Measurements from ENCODE around the gene PLEKHS1. TPM values are rescaled to one million over a fixed set of nuclear protein-coding genes. Genes with fewer than 3 reads are reported as not detected.

Gene PLEKHS1
- total RNA-seq = 0.52 TPM

DNA sequence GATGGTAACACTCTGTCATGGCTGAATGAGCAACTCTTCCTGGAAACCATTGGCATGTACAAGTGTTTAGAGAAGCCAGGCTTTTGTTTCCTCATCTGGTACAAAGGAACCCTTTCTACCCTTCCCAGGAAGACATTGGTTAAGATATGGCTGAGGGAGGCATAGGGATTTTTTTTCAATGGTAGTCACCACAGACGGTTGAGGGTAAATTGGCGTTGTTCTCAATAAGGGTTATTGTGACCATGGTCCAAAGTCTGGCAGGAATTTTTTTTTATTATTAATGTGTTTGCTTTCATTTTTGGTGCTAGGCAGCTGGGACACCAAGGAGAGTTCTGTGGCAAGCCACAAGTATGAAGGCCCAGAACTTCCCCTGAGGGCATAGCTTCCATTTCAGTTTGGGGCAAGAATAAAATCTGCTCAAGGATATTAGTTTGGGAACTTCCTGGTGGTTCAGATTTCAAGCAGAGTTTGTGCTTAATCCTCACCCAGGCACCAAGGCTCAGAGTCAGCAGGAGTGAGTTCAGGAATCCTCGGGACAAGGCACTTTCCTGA lies at the start of gene PLEKHS1:
TSS of gene PLEKHS1 (plus strand) at position 502 of the 552 bp plus-strand sequence. CDS start 3,596 bp downstream, outside the sequence.
- Histone ChIP-seq H3K9me3 (ENCODE audit: control insufficient read depth in 3 of 3, low read length in 3 of 3) (no peaks in the 10 kb centered on the region), H3K27me3 (ENCODE audit: control insufficient read depth in 3 of 3, insufficient read depth in 3 of 3, low read length in 3 of 3) (no peaks in the 10 kb centered on the region), H3K9ac (ENCODE audit: low read depth in 1 of 3, low read length in 3 of 3) (no peak within 1 kb of the TSS), H3K4me3 (ENCODE audit: low read length in 3 of 3) (no peak within 1 kb of the TSS), H3K27ac (ENCODE audit: low read depth, low read length) (no peak within 1 kb of the TSS), H3K36me3 (ENCODE audit: control insufficient read depth in 3 of 3, insufficient read depth in 3 of 3, low read length in 3 of 3) (no peaks in the 10 kb centered on the region), H3K4me1 (ENCODE audit: control insufficient read depth in 3 of 3, insufficient read depth in 3 of 3, low read length in 3 of 3) (no peaks in the 10 kb centered on the region)

DNA sequence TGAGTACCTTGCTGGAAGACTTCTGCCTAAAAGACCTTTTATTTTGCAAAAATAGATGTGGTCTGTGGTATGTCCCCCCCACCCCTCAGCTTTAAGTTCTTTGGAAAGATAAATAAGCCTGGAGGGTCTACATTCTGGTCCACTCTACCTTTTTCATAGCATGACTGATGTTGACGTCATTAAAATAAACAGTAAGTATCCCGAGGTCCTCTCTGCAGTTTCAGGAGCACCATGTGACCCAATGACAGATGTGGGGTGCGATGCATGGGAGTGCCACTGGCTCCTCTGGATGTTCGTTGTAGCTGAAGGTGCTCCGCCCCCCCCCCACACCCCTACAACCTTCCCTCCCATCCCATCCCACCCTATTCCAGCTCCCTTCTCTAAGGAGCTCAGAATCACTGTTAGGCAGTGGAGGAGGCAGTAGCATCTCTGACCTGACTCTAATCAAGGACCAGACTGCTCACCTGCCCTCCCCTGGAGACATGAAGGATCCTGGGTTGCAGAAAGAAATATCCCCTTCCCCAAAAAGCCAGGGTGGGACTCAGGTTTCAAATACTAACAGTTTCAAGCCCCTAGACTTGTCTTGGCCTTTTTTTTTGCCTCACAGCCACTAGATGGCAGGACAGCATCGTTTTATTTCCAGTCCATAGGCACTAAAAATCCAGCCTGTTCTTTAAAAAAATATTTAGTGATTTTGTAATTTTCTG lies 46.7 kb upstream of the PLEKHS1 start:
- Histone ChIP-seq H3K36me3 (ENCODE audit: control insufficient read depth in 3 of 3, insufficient read depth in 3 of 3, low read length in 3 of 3) (peaks cover 0 to 11% (median 5%) of the 10 kb centered on the region in 3 donors), H3K27ac (ENCODE audit: low read depth, low read length) (no peak overlapping the region), H3K4me3 (ENCODE audit: low read length in 3 of 3) (no peak overlapping the region), H3K9ac (ENCODE audit: low read depth in 1 of 3, low read length in 3 of 3) (no peak overlapping the region), H3K9me3 (ENCODE audit: control insufficient read depth in 3 of 3, low read length in 3 of 3) (no peaks in the 10 kb centered on the region), H3K4me1 (ENCODE audit: control insufficient read depth in 3 of 3, insufficient read depth in 3 of 3, low read length in 3 of 3) (peaks cover 0 to 8% (median 5%) of the 10 kb centered on the region in 3 donors), H3K27me3 (ENCODE audit: control insufficient read depth in 3 of 3, insufficient read depth in 3 of 3, low read length in 3 of 3) (no peaks in the 10 kb centered on the region)

DNA sequence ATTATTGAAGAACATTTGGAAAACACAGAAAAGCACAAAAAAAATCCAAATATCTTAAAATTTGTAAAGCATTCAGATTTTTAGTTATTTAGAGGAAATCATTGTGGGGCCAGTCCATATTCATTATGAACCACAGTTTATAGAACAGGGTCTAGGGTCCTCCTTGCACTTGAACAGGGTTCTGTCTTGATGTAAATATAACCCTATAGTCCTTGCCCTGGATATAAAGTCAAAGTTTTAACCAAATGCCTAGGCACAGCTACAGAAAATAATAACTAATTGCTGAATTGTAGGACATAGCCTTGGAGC lies 46.2 kb upstream of the PLEKHS1 start:
- Histone ChIP-seq H3K27ac (ENCODE audit: low read depth, low read length) (no peak overlapping the region), H3K9ac (ENCODE audit: low read depth in 1 of 3, low read length in 3 of 3) (no peak overlapping the region), H3K4me1 (ENCODE audit: control insufficient read depth in 3 of 3, insufficient read depth in 3 of 3, low read length in 3 of 3) (peaks cover 0 to 8% (median 5%) of the 10 kb centered on the region in 3 donors), H3K9me3 (ENCODE audit: control insufficient read depth in 3 of 3, low read length in 3 of 3) (no peaks in the 10 kb centered on the region), H3K27me3 (ENCODE audit: control insufficient read depth in 3 of 3, insufficient read depth in 3 of 3, low read length in 3 of 3) (no peaks in the 10 kb centered on the region), H3K4me3 (ENCODE audit: low read length in 3 of 3) (no peak overlapping the region), H3K36me3 (ENCODE audit: control insufficient read depth in 3 of 3, insufficient read depth in 3 of 3, low read length in 3 of 3) (peaks cover 0 to 9% (median 4%) of the 10 kb centered on the region in 3 donors)

- Histone ChIP-seq H3K9me3 (ENCODE audit: control insufficient read depth in 3 of 3, low read length in 3 of 3) (no peaks in the 10 kb centered on the region), H3K9ac (ENCODE audit: low read depth in 1 of 3, low read length in 3 of 3) (no peak overlapping the region), H3K27me3 (ENCODE audit: control insufficient read depth in 3 of 3, insufficient read depth in 3 of 3, low read length in 3 of 3) (no peaks in the 10 kb centered on the region), H3K36me3 (ENCODE audit: control insufficient read depth in 3 of 3, insufficient read depth in 3 of 3, low read length in 3 of 3) (peaks cover 0 to 4% (median 2%) of the 10 kb centered on the region in 3 donors), H3K4me1 (ENCODE audit: control insufficient read depth in 3 of 3, insufficient read depth in 3 of 3, low read length in 3 of 3) (peaks cover 2 to 8% (median 5%) of the 10 kb centered on the region in 3 donors), H3K4me3 (ENCODE audit: low read length in 3 of 3) (no peak overlapping the region), H3K27ac (ENCODE audit: low read depth, low read length) (no peak overlapping the region)
Measured at GRCh38 chr10:113706623-113707022, 44.9 kb upstream of the PLEKHS1 start.

DNA sequence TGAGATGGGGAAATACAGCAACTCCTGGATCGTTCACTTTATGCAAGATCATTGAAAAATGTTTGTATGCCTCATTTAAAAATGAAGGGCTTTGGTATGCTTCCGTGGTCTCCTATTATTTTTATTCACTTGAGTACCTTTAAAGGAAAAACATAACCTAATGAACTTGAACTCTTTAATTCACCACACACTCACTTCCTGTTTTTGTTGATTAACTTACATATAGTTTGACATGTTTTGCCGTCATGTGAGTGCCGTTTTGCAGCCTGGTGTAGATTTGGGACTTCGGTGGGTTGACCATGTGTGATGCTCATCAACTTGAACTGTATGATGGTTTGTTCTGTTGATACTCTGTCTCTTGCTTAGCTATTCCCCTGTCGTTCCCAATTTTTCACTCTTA lies 42.8 kb upstream of the PLEKHS1 start:
- H3K36me3 ChIP-seq (ENCODE audit: control insufficient read depth in 3 of 3, insufficient read depth in 3 of 3, low read length in 3 of 3) = peaks cover 0 to 3% (median 2%) of the 10 kb centered on the region in 3 donors
- H3K27ac ChIP-seq (ENCODE audit: low read depth, low read length) = no peak overlapping the region
- H3K27me3 ChIP-seq (ENCODE audit: control insufficient read depth in 3 of 3, insufficient read depth in 3 of 3, low read length in 3 of 3) = no peaks in the 10 kb centered on the region
- H3K4me3 ChIP-seq (ENCODE audit: low read length in 3 of 3) = no peak overlapping the region
- H3K9me3 ChIP-seq (ENCODE audit: control insufficient read depth in 3 of 3, low read length in 3 of 3) = no peaks in the 10 kb centered on the region
- peaks cover 2 to 8% (median 5%) of the 10 kb centered on the region in 3 donors for H3K4me1 ChIP-seq (ENCODE audit: control insufficient read depth in 3 of 3, insufficient read depth in 3 of 3, low read length in 3 of 3)
- H3K9ac ChIP-seq (ENCODE audit: low read depth in 1 of 3, low read length in 3 of 3) = no peak overlapping the region

DNA sequence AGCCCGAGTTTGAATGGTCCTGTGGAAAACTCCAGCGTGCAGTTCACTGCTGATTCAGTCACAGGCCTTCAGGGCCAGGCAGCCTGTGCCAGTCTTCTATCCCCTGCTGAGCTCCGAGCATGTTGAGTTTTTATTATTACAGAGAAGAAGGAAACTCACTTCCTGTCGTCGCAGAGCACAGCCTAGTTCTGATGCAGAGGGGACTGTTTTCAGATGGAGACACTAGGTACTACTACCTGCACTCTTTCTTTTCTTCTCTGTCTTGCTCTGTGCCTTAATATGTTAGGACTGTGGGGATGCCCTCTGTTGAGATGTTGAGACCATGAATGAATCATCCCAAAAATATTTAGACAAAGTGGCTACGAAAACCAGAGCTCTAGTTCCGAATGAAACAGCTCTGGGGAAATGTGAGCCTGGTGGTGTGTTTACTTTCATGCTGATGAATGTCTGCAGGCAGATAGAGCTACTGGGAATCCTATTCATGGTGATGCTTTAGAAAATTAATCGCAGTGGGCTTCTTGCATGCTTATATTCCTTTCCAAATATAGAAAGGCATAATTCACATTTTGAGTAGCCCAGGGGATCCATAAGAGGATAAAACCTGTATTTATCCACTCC lies 42.2 kb upstream of the PLEKHS1 start:
- Histone ChIP-seq H3K4me1 (ENCODE audit: control insufficient read depth in 3 of 3, insufficient read depth in 3 of 3, low read length in 3 of 3) (peaks cover 2 to 8% (median 5%) of the 10 kb centered on the region in 3 donors), H3K36me3 (ENCODE audit: control insufficient read depth in 3 of 3, insufficient read depth in 3 of 3, low read length in 3 of 3) (peaks cover 0 to under 1% (median 0%) of the 10 kb centered on the region in 3 donors), H3K27ac (ENCODE audit: low read depth, low read length) (no peak overlapping the region), H3K9ac (ENCODE audit: low read depth in 1 of 3, low read length in 3 of 3) (no peak overlapping the region), H3K27me3 (ENCODE audit: control insufficient read depth in 3 of 3, insufficient read depth in 3 of 3, low read length in 3 of 3) (no peaks in the 10 kb centered on the region), H3K4me3 (ENCODE audit: low read length in 3 of 3) (no peak overlapping the region), H3K9me3 (ENCODE audit: control insufficient read depth in 3 of 3, low read length in 3 of 3) (no peaks in the 10 kb centered on the region)

DNA sequence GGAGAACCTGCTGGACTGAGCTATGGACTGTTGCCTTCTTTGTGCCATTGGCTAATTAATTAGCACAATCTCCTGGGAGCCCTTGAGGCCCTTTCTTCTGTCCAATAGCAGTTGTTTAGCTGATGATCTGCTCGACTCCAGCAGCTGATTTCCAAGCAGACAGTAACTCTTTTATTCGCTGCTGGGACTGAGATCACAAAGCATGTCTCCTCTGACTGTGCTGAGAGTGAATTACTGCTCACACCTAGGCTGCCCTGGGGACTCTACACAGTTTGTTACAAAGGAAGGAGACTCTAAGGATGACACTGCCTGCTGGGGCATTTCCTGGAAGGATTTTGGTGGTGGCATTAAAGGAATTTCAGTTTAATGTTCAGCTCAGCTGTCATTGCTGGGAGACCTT lies 40.3 kb upstream of the PLEKHS1 start:
- H3K9me3 ChIP-seq (ENCODE audit: control insufficient read depth in 3 of 3, low read length in 3 of 3) = no peaks in the 10 kb centered on the region
- H3K4me1 ChIP-seq (ENCODE audit: control insufficient read depth in 3 of 3, insufficient read depth in 3 of 3, low read length in 3 of 3) = peaks cover 2 to 8% (median 5%) of the 10 kb centered on the region in 3 donors
- H3K36me3 ChIP-seq (ENCODE audit: control insufficient read depth in 3 of 3, insufficient read depth in 3 of 3, low read length in 3 of 3) = peaks cover 0 to 3% (median 0%) of the 10 kb centered on the region in 3 donors
- no peak overlapping the region for H3K4me3 ChIP-seq (ENCODE audit: low read length in 3 of 3)
- H3K9ac ChIP-seq (ENCODE audit: low read depth in 1 of 3, low read length in 3 of 3) = no peak overlapping the region
- no peaks in the 10 kb centered on the region for H3K27me3 ChIP-seq (ENCODE audit: control insufficient read depth in 3 of 3, insufficient read depth in 3 of 3, low read length in 3 of 3)
- no peak overlapping the region for H3K27ac ChIP-seq (ENCODE audit: low read depth, low read length)

GRCh38 chr10:113712024-113712423 lies 39.5 kb upstream of the PLEKHS1 start:
- Histone ChIP-seq H3K27me3 (ENCODE audit: control insufficient read depth in 3 of 3, insufficient read depth in 3 of 3, low read length in 3 of 3) (no peaks in the 10 kb centered on the region), H3K9me3 (ENCODE audit: control insufficient read depth in 3 of 3, low read length in 3 of 3) (no peaks in the 10 kb centered on the region), H3K9ac (ENCODE audit: low read depth in 1 of 3, low read length in 3 of 3) (no peak overlapping the region), H3K4me1 (ENCODE audit: control insufficient read depth in 3 of 3, insufficient read depth in 3 of 3, low read length in 3 of 3) (peaks cover 2 to 5% (median 2%) of the 10 kb centered on the region in 3 donors), H3K36me3 (ENCODE audit: control insufficient read depth in 3 of 3, insufficient read depth in 3 of 3, low read length in 3 of 3) (peaks cover 0 to 3% (median 0%) of the 10 kb centered on the region in 3 donors), H3K27ac (ENCODE audit: low read depth, low read length) (no peak overlapping the region), H3K4me3 (ENCODE audit: low read length in 3 of 3) (no peak overlapping the region)

DNA sequence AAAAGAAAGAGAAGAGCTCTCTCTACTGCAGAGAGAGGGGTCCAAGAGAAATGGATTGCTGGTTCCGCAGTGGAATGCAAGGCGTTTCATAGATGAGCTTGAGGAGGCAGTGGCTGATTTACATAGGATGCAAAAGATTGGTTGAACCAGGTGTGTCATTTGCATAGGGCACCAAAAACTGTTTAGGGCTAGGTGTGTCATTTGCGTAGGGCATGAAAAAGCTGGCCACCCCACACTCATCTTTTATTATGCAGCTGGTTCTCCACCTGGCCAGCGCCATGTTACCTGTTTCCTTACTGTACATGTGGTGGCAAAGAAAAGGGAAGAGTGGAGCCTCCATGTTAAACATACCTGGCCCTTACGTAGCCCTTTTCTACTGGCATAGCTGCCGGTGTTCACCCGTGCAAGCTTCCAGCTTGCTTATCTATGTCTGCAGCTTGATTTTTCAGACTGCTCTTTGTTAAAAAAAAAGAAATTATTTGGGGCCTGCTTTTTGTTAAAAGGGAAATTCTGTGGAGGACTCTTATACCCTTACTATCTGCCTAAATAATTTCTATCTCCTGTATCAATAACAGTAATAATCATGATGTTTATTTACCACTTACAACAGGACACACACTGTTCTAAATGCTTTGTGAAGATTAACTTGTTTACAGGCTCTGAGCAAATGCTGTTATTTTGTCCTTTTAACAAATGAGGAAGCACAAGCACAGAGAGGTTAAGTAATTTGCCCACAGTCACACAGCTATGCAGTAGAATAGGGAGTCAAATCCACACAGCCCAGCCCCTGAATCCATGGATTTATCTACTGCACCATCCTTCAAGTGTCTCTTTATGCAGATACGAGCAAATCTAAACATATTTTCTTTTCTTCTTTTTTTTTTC lies 38.5 kb upstream of the PLEKHS1 start:
- no peak overlapping the region for H3K9ac ChIP-seq (ENCODE audit: low read depth in 1 of 3, low read length in 3 of 3)
- H3K27ac ChIP-seq (ENCODE audit: low read depth, low read length) = no peak overlapping the region
- H3K27me3 ChIP-seq (ENCODE audit: control insufficient read depth in 3 of 3, insufficient read depth in 3 of 3, low read length in 3 of 3) = no peaks in the 10 kb centered on the region
- peaks cover 0 to 7% (median 0%) of the 10 kb centered on the region in 3 donors for H3K36me3 ChIP-seq (ENCODE audit: control insufficient read depth in 3 of 3, insufficient read depth in 3 of 3, low read length in 3 of 3)
- no peaks in the 10 kb centered on the region for H3K9me3 ChIP-seq (ENCODE audit: control insufficient read depth in 3 of 3, low read length in 3 of 3)
- H3K4me3 ChIP-seq (ENCODE audit: low read length in 3 of 3) = no peak overlapping the region
- H3K4me1 ChIP-seq (ENCODE audit: control insufficient read depth in 3 of 3, insufficient read depth in 3 of 3, low read length in 3 of 3) = peaks cover 0 to 2% (median 2%) of the 10 kb centered on the region in 3 donors
